Astrocyte (in vitro differentiated cells and primary cell): ENCODE results near the gene FAAP100. TPM values are rescaled to one million over a fixed set of nuclear protein-coding genes. Genes with fewer than 3 reads are reported as not detected.

ENCODE experiments used
- DNase-seq: peaks from one replicate; pipeline ENCODE4 v3.0.0-alpha.2; 2010; ENCODE audit warnings: low read depth
- FAIRE-seq: peaks from 2 replicates; lab custom pipeline; 2011; peaks lifted over from hg19 to GRCh38; lab: Jason Lieb, UNC
- H2AFZ ChIP-seq: 2 replicates; pipeline ENCODE4 v1.6.0; 2012; ENCODE audit warnings: low read depth, low read length, inconsistent platforms
- H3K27ac ChIP-seq: 2 replicates; pipeline ENCODE4 v1.5.1; 2011; ENCODE audit warnings: low read depth, low read length, inconsistent platforms
- H3K27me3 ChIP-seq: 2 replicates; pipeline ENCODE4 v1.6.0; 2011; ENCODE audit warnings: low read length, inconsistent platforms; ENCODE audit not compliant: insufficient read depth
- H3K36me3 ChIP-seq: 2 replicates; pipeline ENCODE4 v1.5.1; 2011; ENCODE audit warnings: low read length, inconsistent platforms; ENCODE audit not compliant: insufficient read depth
- H3K4me1 ChIP-seq: 2 replicates; pipeline ENCODE4 v1.5.1; 2011; ENCODE audit warnings: low read length, inconsistent platforms; ENCODE audit not compliant: insufficient read depth
- H3K4me2 ChIP-seq: 2 replicates; pipeline ENCODE4 v1.6.0; 2012; ENCODE audit warnings: low read length, inconsistent platforms
- H3K4me3 ChIP-seq: 2 replicates; pipeline ENCODE4 v1.5.1; 2011; ENCODE audit warnings: low read depth, mild to moderate bottlenecking, low read length, inconsistent platforms; ENCODE audit not compliant: insufficient read depth
- H3K79me2 ChIP-seq: 2 replicates; pipeline ENCODE4 v1.6.0; 2012; ENCODE audit warnings: mild to moderate bottlenecking, low read length, inconsistent platforms; ENCODE audit not compliant: insufficient read depth
- H3K9ac ChIP-seq: 2 replicates; pipeline ENCODE4 v1.6.0; 2012; ENCODE audit warnings: mild to moderate bottlenecking, low read length, inconsistent platforms
- H3K9me3 ChIP-seq: 2 replicates; pipeline ENCODE4 v1.5.1; 2012; ENCODE audit warnings: low read depth, mild to moderate bottlenecking, low read length, inconsistent platforms; ENCODE audit not compliant: insufficient read depth
- H4K20me1 ChIP-seq: 2 replicates; pipeline ENCODE4 v1.6.0; 2012; ENCODE audit warnings: low read length, inconsistent platforms; ENCODE audit not compliant: insufficient read depth
- H3K27ac Mint-ChIP-seq: one replicate; pipeline ENCODE4 v1.8.0; 2021; ENCODE audit warnings: mild to moderate bottlenecking, mixed read lengths; ENCODE audit not compliant: unreplicated experiment
- H3K27me3 Mint-ChIP-seq: one replicate; pipeline ENCODE4 v1.8.0; 2021; ENCODE audit warnings: low read depth, mixed read lengths; ENCODE audit not compliant: unreplicated experiment
- H3K36me3 Mint-ChIP-seq: one replicate; pipeline ENCODE4 v1.8.0; 2021; ENCODE audit warnings: low read depth, mixed read lengths; ENCODE audit not compliant: unreplicated experiment
- H3K4me1 Mint-ChIP-seq: one replicate; pipeline ENCODE4 v1.8.0; 2021; ENCODE audit warnings: low read depth, mixed read lengths; ENCODE audit not compliant: unreplicated experiment
- H3K4me3 Mint-ChIP-seq: one replicate; pipeline ENCODE4 v1.8.0; 2021; ENCODE audit warnings: mild to moderate bottlenecking, moderate library complexity, mixed read lengths; ENCODE audit not compliant: unreplicated experiment
- H3K9me3 Mint-ChIP-seq: one replicate; pipeline ENCODE4 v1.8.0; 2021; ENCODE audit warnings: mild to moderate bottlenecking, mixed read lengths; ENCODE audit not compliant: unreplicated experiment
- EZH2 ChIP-seq: IDR thresholded peaks from 2 replicates; pipeline ENCODE4 v1.6.1; 2012; ENCODE audit warnings: mild to moderate bottlenecking, low read length, inconsistent platforms; ENCODE audit not compliant: insufficient read depth
- total RNA-seq: library from RNA; stranded (reverse); gene quantifications from 2 replicates; pipeline ENCODE4 v1.2.1, GENCODE V29; 2021
- TF ChIP-seq, protein P1 (sequence below): IDR thresholded peaks from 2 replicates; pipeline ENCODE4 v1.5.1; 2011; ENCODE audit warnings: low read depth, mild to moderate bottlenecking, inconsistent platforms, low read length, moderate library complexity; ENCODE audit not compliant: insufficient read depth

The FAAP100 gene
- total RNA-seq, 1 donor from 2014 or later: 38.9 TPM

DNA sequence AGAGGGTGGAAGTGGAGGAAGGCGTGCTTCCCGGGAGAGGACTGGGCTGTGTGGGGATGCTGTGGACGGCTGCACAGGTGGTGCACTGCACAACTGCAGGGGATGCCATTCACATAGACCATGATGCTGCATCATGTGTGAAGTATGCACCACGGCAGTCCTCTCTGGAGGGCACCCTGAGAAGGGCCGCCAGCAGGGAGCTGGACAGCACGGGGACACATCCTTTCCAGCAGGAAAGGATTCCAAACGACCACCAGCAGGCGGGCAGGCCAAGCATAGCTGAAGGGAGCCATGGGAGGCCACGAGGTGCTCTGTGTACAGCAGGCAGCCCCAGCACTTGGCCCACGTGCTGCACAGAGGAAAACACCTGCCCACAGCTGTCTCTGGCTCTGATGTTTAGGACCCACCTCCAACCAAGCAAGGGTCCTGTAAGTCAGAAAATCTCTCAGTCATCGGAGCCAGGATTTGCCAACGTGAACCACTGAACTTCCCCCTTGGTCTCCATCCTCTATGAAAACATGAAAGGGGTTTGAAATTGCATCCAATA is 49.6 kb downstream of the FAAP100 start:
- Histone ChIP-seq H3K27me3 (no peaks in the 10 kb centered on the region), H2AFZ (no peak overlapping the region), H4K20me1 (peaks cover 3% of the 10 kb centered on the region), H3K4me2 (no peak overlapping the region), H3K27ac (no peak overlapping the region), H3K36me3 (no peaks in the 10 kb centered on the region), H3K9ac (no peak overlapping the region), H3K79me2 (no peaks in the 10 kb centered on the region), H3K4me1 (peaks cover 7% of the 10 kb centered on the region), H3K4me3 (no peak overlapping the region), H3K9me3 (no peaks in the 10 kb centered on the region)
- Mint-ChIP-seq H3K4me1 (peaks cover 5% of the 10 kb centered on the region), H3K4me3 (peak overlapping the region; percentile 27), H3K27me3 (no peaks in the 10 kb centered on the region), H3K9me3 (no peaks in the 10 kb centered on the region), H3K36me3 (peaks cover under 1% of the 10 kb centered on the region), H3K27ac (no peak overlapping the region)
- DNase-seq (no peak), FAIRE-seq (no peak)
- no peak for TF ChIP-seq EZH2
- TF ChIP-seq, protein P1, sequence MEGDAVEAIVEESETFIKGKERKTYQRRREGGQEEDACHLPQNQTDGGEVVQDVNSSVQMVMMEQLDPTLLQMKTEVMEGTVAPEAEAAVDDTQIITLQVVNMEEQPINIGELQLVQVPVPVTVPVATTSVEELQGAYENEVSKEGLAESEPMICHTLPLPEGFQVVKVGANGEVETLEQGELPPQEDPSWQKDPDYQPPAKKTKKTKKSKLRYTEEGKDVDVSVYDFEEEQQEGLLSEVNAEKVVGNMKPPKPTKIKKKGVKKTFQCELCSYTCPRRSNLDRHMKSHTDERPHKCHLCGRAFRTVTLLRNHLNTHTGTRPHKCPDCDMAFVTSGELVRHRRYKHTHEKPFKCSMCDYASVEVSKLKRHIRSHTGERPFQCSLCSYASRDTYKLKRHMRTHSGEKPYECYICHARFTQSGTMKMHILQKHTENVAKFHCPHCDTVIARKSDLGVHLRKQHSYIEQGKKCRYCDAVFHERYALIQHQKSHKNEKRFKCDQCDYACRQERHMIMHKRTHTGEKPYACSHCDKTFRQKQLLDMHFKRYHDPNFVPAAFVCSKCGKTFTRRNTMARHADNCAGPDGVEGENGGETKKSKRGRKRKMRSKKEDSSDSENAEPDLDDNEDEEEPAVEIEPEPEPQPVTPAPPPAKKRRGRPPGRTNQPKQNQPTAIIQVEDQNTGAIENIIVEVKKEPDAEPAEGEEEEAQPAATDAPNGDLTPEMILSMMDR: no peak

- TF ChIP-seq EZH2: no peak
- TF ChIP-seq, protein P1: no peak
- DNase-seq (no peak), FAIRE-seq (no peak)
- Mint-ChIP-seq H3K9me3 (no peaks in the 10 kb centered on the region), H3K27ac (no peak overlapping the region), H3K4me3 (peak overlapping the region; percentile 54), H3K27me3 (peaks cover 5% of the 10 kb centered on the region), H3K4me1 (peaks cover 5% of the 10 kb centered on the region), H3K36me3 (no peaks in the 10 kb centered on the region)
- Histone ChIP-seq H3K9ac (no peak overlapping the region), H3K27ac (no peak overlapping the region), H3K79me2 (no peaks in the 10 kb centered on the region), H3K4me3 (no peak overlapping the region), H3K4me1 (peaks cover 7% of the 10 kb centered on the region), H2AFZ (no peak overlapping the region), H3K36me3 (no peaks in the 10 kb centered on the region), H3K9me3 (no peaks in the 10 kb centered on the region), H3K4me2 (peak overlapping the region; percentile 18), H3K27me3 (peaks cover 1% of the 10 kb centered on the region), H4K20me1 (no peaks in the 10 kb centered on the region)
Measured at GRCh38 chr17:81500047-81500446, 52.1 kb downstream of the FAAP100 start.

DNA sequence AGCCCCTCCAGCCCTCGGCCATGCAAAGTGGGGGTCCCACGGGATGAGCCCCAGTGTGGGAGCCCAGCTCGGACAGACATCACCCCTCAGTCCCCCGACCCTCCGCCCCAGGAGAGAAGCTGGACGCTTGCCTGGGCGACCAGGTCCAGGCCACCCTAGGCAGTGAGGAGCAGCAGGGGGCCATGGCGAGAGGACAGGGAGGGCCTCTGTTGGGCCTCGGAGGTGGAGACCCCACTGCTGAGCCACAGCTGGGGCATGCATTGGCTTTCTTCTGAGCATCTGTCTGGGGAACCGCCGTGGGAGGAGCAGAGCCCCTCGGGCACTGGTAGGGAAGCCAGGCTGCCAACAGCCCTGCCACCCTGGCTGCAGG is 52.6 kb downstream of the FAAP100 start:
- no peaks in the 10 kb centered on the region for H3K9me3 Mint-ChIP-seq
- H3K36me3 Mint-ChIP-seq: no peaks in the 10 kb centered on the region
- Histone ChIP-seq H3K9ac (no peak overlapping the region), H3K27ac (no peak overlapping the region), H4K20me1 (no peaks in the 10 kb centered on the region), H2AFZ (no peak overlapping the region), H3K27me3 (peaks cover 4% of the 10 kb centered on the region), H3K4me2 (peak overlapping the region; percentile 18), H3K9me3 (no peaks in the 10 kb centered on the region), H3K79me2 (no peaks in the 10 kb centered on the region), H3K36me3 (no peaks in the 10 kb centered on the region), H3K4me1 (peaks cover 7% of the 10 kb centered on the region), H3K4me3 (no peak overlapping the region)
- TF ChIP-seq EZH2: no peak
- TF ChIP-seq, protein P1: no peak
- no peak overlapping the region for H3K4me3 Mint-ChIP-seq
- peaks cover 10% of the 10 kb centered on the region for H3K27me3 Mint-ChIP-seq
- DNase-seq: no peak
- H3K4me1 Mint-ChIP-seq: peaks cover 5% of the 10 kb centered on the region
- no peak for FAIRE-seq
- H3K27ac Mint-ChIP-seq: no peak overlapping the region
